Uterus (tissue), 4 donors: ENCODE data around the gene ERICH2. TPM values are rescaled to one million over a fixed set of nuclear protein-coding genes. Genes with fewer than 3 reads are reported as not detected.

Source experiments
- DNase-seq, 2 donors: peaks; one replicate each; pipeline ENCODE4 v3.0.0-alpha.2; 2019 to 2020
- H3K27ac ChIP-seq, 2 donors: fragments of 200-600 bp; sonication (generic); 1 replicate in 1 of 2; 2 replicates in 1 of 2; pipeline ENCODE4 v1.5.1; 2016 to 2018
- H3K27me3 ChIP-seq, 2 donors: fragments of 200-600 bp; sonication (generic); one replicate each; pipeline ENCODE4 v1.5.1; 2018 to 2019; ENCODE audit warnings: control low read depth in 1 of 2
- H3K36me3 ChIP-seq, 2 donors: fragments of 200-600 bp; sonication (generic); one replicate each; pipeline ENCODE4 v1.5.1; 2019; ENCODE audit warnings: control low read depth in 1 of 2
- H3K4me1 ChIP-seq, 2 donors: fragments of 200-600 bp; sonication (generic); one replicate each; pipeline ENCODE4 v1.5.1; 2018 to 2019; ENCODE audit warnings: control low read depth in 1 of 2
- H3K4me3 ChIP-seq, 2 donors: fragments of 200-600 bp; sonication (generic); 1 replicate in 1 of 2; 2 replicates in 1 of 2; pipeline ENCODE4 v1.5.1; 2018 to 2019; ENCODE audit warnings: mild to moderate bottlenecking in 1 of 2
- H3K9me3 ChIP-seq, 2 donors: fragments of 200-600 bp; sonication (generic); one replicate each; pipeline ENCODE4 v1.5.1; 2019; ENCODE audit warnings: control low read depth in 1 of 2
- CTCF ChIP-seq, 4 experiments: fragments of 200-600 bp in 2 of 4; fragments of 450-650 bp in 2 of 4; sonication (generic) in 2 of 4; IDR thresholded peaks; one replicate each; pipeline ENCODE4 v1.5.1; 2016 to 2019; ENCODE audit warnings: antibody characterized with exemption in 4 of 4, mild to moderate bottlenecking in 2 of 4, moderate library complexity in 1 of 4
- POLR2A ChIP-seq, 2 donors: fragments of 450-650 bp; IDR thresholded peaks; one replicate each; pipeline ENCODE4 v1.6.1; 2016; ENCODE audit warnings: antibody characterized with exemption in 2 of 2, mild to moderate bottlenecking in 1 of 2, moderate library complexity in 1 of 2
- intact Hi-C: fragments of 100-400 bp; cut with DNase I; formaldehyde crosslinking; loops from one replicate; pipeline ENCODE4 v1.15.1; 2023; ENCODE audit warnings: low total_unique reads
- small RNA-seq: library from RNA; depleted of rRNA; stranded (forward); fragments of <200 nt; gene quantifications from one replicate; pipeline ENCODE3, GENCODE V24; 2016
- total RNA-seq, 4 donors: library from RNA; depleted of rRNA in 3 of 4; stranded (reverse); fragments of >200 nt in 3 of 4; gene quantifications; one replicate each; pipeline versions ENCODE4 v1.1.0 to v1.2.4, GENCODE V29; 2014 to 2023
- donor health status: DM: yes; HTN: yes; CAD: no.

The ERICH2 gene
- total RNA-seq, 4 donors from 2014 or later: 2.2 TPM; not detected in 3

GRCh38 chr2:170842785-170843184 is 72.6 kb downstream of the ERICH2 start:
- intact Hi-C loops: no loop called here
- no peak for DNase-seq
- H3K27ac ChIP-seq: no peak overlapping the region

GRCh38 chr2:170843656-170844055 is 73.5 kb downstream of the ERICH2 start:
- Histone ChIP-seq H3K36me3 (no peaks in the 10 kb centered on the region), H3K4me1 (no peaks in the 10 kb centered on the region), H3K4me3 (no peak overlapping the region), H3K27me3 (no peaks in the 10 kb centered on the region), H3K27ac (no peak overlapping the region), H3K9me3 (no peaks in the 10 kb centered on the region)
- intact Hi-C loops: no loop called here
- TF ChIP-seq CTCF (IDR thresholded peaks at IDR 0.05): no peak
- TF ChIP-seq POLR2A (IDR thresholded peaks at IDR 0.05): no peak
- DNase-seq: no peak

More at GRCh38 chr2:170842785-170843184, 72.6 kb downstream of the ERICH2 start:
- H3K4me1 ChIP-seq: no peaks in the 10 kb centered on the region
- no peaks in the 10 kb centered on the region for H3K9me3 ChIP-seq
- no peak overlapping the region for H3K4me3 ChIP-seq
- TF ChIP-seq POLR2A (IDR thresholded peaks at IDR 0.05) (no peak), CTCF (IDR thresholded peaks at IDR 0.05) (no peak)
- no peaks in the 10 kb centered on the region for H3K36me3 ChIP-seq
- no peaks in the 10 kb centered on the region for H3K27me3 ChIP-seq

GRCh38 chr2:170845343-170845742 is 75.2 kb downstream of the ERICH2 start:
- H3K27me3 ChIP-seq: no peaks in the 10 kb centered on the region
- H3K4me3 ChIP-seq: no peak overlapping the region
- no peak overlapping the region for H3K27ac ChIP-seq
- no peaks in the 10 kb centered on the region for H3K9me3 ChIP-seq
- H3K36me3 ChIP-seq: no peaks in the 10 kb centered on the region
- intact Hi-C loops: no loop called here
- H3K4me1 ChIP-seq: no peaks in the 10 kb centered on the region
- no peak for DNase-seq
- no peak for TF ChIP-seq CTCF (IDR thresholded peaks at IDR 0.05)
- TF ChIP-seq POLR2A (IDR thresholded peaks at IDR 0.05): no peak

GRCh38 chr2:170846314-170846713 is 76.1 kb downstream of the ERICH2 start:
- no peaks in the 10 kb centered on the region for H3K27me3 ChIP-seq
- H3K4me3 ChIP-seq: no peak overlapping the region
- no peaks in the 10 kb centered on the region for H3K36me3 ChIP-seq
- H3K9me3 ChIP-seq: no peaks in the 10 kb centered on the region
- H3K27ac ChIP-seq: no peak overlapping the region
- intact Hi-C loops: no loop called here
- no peak for DNase-seq
- TF ChIP-seq CTCF (IDR thresholded peaks at IDR 0.05) (no peak), POLR2A (IDR thresholded peaks at IDR 0.05) (no peak)
- H3K4me1 ChIP-seq: no peaks in the 10 kb centered on the region

GRCh38 chr2:170847716-170848115 is 77.5 kb downstream of the ERICH2 start:
- Histone ChIP-seq H3K36me3 (no peaks in the 10 kb centered on the region), H3K9me3 (no peaks in the 10 kb centered on the region), H3K4me3 (no peak overlapping the region), H3K27ac (no peak overlapping the region), H3K27me3 (no peaks in the 10 kb centered on the region), H3K4me1 (no peaks in the 10 kb centered on the region)
- DNase-seq: no peak
- TF ChIP-seq CTCF (IDR thresholded peaks at IDR 0.05) (no peak), POLR2A (IDR thresholded peaks at IDR 0.05) (no peak)
- intact Hi-C loops: no loop called here

Small RNAs within 50 kb of the gene (small RNA-seq; reads per million reads assigned to genes)
- not detected for gene RF00019

Other genes starting within 250 kb of the ERICH2 start
- gene SP5, start 55.0 kb upstream of the ERICH2 start, total RNA-seq: 1 to 10 TPM in 2 of 4 donors, under 1 TPM in 1, not detected in 1; 0.90 to 4.2 (median 1.0) TPM
- gene GAD1, start 46.5 kb downstream of the ERICH2 start, total RNA-seq: 1 to 10 TPM in 1 of 4 donors, under 1 TPM in 1, not detected in 2; 0.83 to 1.6 TPM
- gene GORASP2, start 158.9 kb downstream of the ERICH2 start, total RNA-seq: 100 to 1,000 TPM in 1 of 4 donors, 10 to 100 TPM in 3; 23.1 to 116 (median 65.4) TPM